ENCODE data around the gene COMP.

DNA sequence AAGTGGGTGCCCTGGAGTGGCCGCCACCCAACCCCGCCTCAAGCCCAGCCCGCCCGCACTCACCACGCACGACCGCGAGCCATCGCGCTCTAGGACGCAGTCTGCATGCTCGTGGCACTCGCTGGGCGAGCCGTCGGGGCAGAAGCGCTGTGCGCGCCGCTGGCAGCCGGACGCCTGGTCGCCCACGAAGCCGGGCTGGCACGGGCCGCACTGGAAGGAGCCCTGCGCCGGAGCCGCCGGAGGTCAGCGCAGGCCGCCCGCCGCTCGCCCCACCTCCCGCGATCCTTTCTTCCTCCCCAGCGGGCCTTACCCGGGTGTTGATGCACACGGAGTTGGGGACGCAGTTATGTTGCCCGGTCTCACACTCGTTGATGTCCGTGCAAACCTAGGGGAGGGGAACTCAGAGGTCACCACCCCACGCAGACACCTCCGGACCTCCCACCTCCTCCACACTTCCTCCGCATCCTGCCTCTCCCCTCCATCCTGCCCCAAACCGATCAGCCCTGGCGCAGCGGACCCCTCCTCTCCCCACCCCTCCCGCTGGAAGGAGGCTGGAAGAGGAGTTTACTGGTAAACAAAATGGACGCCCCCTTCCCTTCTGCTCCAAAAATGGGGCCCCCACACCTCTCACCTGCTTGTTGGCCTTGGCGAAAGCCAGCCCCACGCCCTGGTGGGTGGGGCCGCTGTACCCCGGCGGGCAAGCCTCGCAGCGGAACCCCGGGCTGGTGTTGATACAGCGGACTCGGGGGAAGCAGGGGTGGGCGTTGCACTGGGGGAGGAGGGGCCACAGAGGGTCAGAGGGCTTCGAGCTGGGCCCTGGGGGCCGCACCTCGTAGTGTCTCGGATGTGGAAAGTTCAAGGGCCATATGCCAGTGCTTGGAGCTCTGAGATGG, 2.3 kb downstream of the COMP start:
- TF ChIP-seq CTCF (optimal IDR thresholded peaks at IDR 0.05 in 1 of 3, IDR thresholded peaks at IDR 0.05 in 1 of 3, conservative IDR thresholded peaks at IDR 0.05 in 1 of 3; ENCODE audit: extremely low read depth in 1 of 3, insufficient read depth in 2 of 3, low read length in 3 of 3) (no peak), EZH2 (IDR thresholded peaks at IDR 0.05; ENCODE audit: low read length) (peak; percentile 99)
